Measurements from ENCODE around the gene LAMB1. TPM values are rescaled to one million over a fixed set of nuclear protein-coding genes. Genes with fewer than 3 reads are reported as not detected.

LAMB1 gene
- total RNA-seq, 6 experiments from 2014 or later = 112 to 134 (median 123) TPM

DNA sequence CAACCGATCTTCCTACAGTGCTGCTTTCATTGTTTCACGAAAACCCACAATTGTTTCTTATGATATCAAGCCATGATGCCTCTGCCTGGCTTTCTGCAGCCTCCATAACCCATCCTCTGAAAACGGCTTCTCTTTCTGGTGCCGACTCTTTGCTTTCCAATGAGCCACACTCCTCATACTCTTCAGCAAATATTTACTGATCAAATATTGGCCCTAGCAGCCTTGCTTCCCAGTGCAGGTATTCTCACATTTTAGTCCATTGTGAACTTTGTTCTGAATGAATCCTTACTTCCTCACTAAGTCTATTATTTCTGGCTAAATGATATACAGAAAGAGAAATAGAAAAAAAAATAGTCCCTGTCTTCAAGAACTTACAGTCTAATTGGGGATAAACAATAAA is 35.5 kb downstream of the LAMB1 start:
- TF ChIP-seq, protein P1, sequence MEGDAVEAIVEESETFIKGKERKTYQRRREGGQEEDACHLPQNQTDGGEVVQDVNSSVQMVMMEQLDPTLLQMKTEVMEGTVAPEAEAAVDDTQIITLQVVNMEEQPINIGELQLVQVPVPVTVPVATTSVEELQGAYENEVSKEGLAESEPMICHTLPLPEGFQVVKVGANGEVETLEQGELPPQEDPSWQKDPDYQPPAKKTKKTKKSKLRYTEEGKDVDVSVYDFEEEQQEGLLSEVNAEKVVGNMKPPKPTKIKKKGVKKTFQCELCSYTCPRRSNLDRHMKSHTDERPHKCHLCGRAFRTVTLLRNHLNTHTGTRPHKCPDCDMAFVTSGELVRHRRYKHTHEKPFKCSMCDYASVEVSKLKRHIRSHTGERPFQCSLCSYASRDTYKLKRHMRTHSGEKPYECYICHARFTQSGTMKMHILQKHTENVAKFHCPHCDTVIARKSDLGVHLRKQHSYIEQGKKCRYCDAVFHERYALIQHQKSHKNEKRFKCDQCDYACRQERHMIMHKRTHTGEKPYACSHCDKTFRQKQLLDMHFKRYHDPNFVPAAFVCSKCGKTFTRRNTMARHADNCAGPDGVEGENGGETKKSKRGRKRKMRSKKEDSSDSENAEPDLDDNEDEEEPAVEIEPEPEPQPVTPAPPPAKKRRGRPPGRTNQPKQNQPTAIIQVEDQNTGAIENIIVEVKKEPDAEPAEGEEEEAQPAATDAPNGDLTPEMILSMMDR (IDR thresholded peaks at IDR 0.05) = no peak
- no peak overlapping the region for H3K4me3 Mint-ChIP-seq
- H3K27me3 Mint-ChIP-seq (ENCODE audit: insufficient read depth) = no peaks in the 10 kb centered on the region
- peaks cover 33% of the 10 kb centered on the region; the same call in 1 of the 2 replicates for H3K36me3 Mint-ChIP-seq (ENCODE audit: low read depth)
- no peak overlapping the region for H3K27ac Mint-ChIP-seq
- DNase-seq = no peak
- H3K9me3 Mint-ChIP-seq = no peaks in the 10 kb centered on the region
- peaks cover 13% of the 10 kb centered on the region for H3K4me1 Mint-ChIP-seq (ENCODE audit: low read depth)

DNA sequence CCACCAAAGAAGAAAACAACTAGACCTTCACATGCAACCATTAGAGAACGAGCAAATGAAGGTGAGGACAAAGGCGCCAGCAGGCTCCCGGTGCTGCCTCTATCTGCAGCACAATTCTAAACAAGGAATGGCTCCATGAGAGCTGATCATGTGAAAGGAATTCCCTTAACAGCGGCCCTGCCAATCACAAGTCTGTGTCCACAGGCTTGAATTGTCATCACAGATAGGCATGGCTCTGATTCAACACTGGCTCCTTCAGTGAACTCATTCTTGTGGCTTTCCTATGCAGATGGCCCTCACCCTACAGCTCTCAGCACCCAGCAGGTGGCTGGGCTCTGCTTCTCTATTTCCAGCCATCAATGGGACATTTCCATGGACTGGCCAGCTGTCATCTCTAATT is 36.2 kb downstream of the LAMB1 start:
- Mint-ChIP-seq H3K4me1 (ENCODE audit: low read depth) (peaks cover 11% of the 10 kb centered on the region), H3K27ac (peak overlapping the region; percentile 31; the same call in 1 of the 2 replicates), H3K27me3 (ENCODE audit: insufficient read depth) (no peaks in the 10 kb centered on the region), H3K36me3 (ENCODE audit: low read depth) (peaks cover 32% of the 10 kb centered on the region), H3K9me3 (no peaks in the 10 kb centered on the region), H3K4me3 (no peak overlapping the region)
- TF ChIP-seq, protein P1 (IDR thresholded peaks at IDR 0.05) = no peak
- DNase-seq = peak; percentile 83

DNA sequence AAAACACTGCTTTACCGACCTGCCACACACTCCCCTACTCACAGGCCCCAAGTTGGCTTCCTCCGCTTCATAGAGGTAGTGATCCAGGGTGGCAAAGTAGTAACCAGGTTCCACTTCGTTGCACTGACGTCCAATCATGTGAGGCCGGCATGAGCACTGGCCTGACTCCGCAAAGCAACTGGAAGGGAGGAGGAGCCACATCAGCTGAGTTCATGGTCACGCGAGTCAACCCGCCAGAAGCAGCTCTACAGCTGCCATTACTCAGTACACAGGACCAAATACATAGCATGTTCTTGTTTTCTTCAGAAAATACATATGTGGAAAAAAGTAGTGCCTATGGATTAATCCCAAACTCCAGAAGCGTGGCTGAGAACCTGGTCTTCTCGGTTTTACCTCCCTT is 38.5 kb downstream of the LAMB1 start:
- Mint-ChIP-seq H3K36me3 (ENCODE audit: low read depth) (peaks cover 43% of the 10 kb centered on the region), H3K9me3 (no peaks in the 10 kb centered on the region), H3K4me3 (no peak overlapping the region), H3K27me3 (ENCODE audit: insufficient read depth) (no peaks in the 10 kb centered on the region; the same call in 1 of the 2 replicates), H3K27ac (no peak overlapping the region), H3K4me1 (ENCODE audit: low read depth) (peaks cover 10% of the 10 kb centered on the region; the same call in 1 of the 2 replicates)
- TF ChIP-seq, protein P1 (IDR thresholded peaks at IDR 0.05) = no peak
- DNase-seq = no peak

DNA sequence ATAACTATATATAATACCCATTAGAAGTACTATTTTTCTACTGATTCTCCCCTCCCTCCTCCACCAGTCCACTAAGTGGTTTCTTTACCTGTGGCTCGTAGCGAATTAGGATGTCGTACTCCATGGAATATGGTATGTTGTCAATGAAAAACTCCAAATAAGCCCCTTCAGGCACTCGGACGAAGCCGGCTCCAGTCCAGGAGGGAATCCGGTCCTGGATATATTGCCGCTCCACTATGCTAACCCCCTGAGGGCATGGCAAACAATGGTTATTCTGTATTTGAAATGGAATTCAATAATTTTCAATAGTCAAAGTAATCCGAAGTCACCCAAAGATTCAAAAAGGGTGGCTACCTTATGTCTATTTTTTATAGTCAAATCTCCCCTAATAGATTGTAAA is 40.1 kb downstream of the LAMB1 start:
- TF ChIP-seq, protein P1 (IDR thresholded peaks at IDR 0.05) = no peak
- no peak for DNase-seq
- Mint-ChIP-seq H3K27ac (no peak overlapping the region), H3K27me3 (ENCODE audit: insufficient read depth) (no peaks in the 10 kb centered on the region; the same call in 1 of the 2 replicates), H3K9me3 (no peaks in the 10 kb centered on the region), H3K36me3 (ENCODE audit: low read depth) (peaks cover 59% of the 10 kb centered on the region), H3K4me3 (no peak overlapping the region), H3K4me1 (ENCODE audit: low read depth) (peaks cover 27% of the 10 kb centered on the region)

DNA sequence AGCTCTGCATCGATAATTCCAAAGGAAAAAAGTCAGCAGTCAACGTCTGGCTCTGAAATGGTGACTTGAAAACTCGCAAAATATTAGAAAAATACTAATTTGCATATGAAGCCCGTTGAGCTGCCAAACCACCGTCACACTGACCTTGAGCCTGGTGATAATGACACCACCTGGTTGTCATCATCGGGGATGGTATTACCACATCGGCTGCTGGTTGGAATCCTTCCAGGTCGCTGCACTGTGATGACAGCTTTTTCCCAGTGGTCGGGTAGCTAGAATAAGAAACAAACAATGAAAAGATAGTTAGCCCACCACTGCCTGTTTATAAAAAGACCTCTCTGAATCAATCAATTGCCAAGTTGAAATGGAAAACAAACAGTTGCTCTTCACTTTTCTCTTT is 41.6 kb downstream of the LAMB1 start:
- H3K36me3 Mint-ChIP-seq (ENCODE audit: low read depth) = peaks cover 65% of the 10 kb centered on the region
- DNase-seq = no peak
- no peaks in the 10 kb centered on the region for H3K9me3 Mint-ChIP-seq
- H3K4me1 Mint-ChIP-seq (ENCODE audit: low read depth) = peaks cover 29% of the 10 kb centered on the region
- TF ChIP-seq, protein P1 (IDR thresholded peaks at IDR 0.05) = no peak
- no peak overlapping the region for H3K4me3 Mint-ChIP-seq
- no peaks in the 10 kb centered on the region; the same call in 1 of the 2 replicates for H3K27me3 Mint-ChIP-seq (ENCODE audit: insufficient read depth)
- H3K27ac Mint-ChIP-seq = no peak overlapping the region

DNA sequence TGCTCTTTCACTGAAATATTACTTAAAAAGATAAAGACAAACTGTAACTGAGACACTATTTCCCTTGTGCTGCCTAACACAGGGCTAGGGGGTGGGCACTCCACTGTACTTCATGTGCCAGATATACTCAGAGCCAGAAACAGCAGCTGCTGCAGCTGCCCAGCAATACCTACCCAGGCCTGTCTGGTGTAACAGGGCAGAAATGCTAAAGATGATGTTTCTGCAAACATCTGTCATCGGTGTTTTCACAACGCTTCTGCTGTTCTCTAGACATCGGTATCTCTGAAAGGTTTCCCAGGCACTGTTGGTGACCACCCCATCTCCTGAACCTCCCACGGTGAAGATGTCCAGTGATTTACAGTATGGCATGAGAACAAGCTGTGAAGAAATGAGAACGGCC is 42.7 kb downstream of the LAMB1 start:
- Mint-ChIP-seq H3K4me1 (ENCODE audit: low read depth) (peaks cover 29% of the 10 kb centered on the region), H3K4me3 (no peak overlapping the region), H3K27ac (no peak overlapping the region), H3K36me3 (ENCODE audit: low read depth) (peaks cover 70% of the 10 kb centered on the region), H3K27me3 (ENCODE audit: insufficient read depth) (no peaks in the 10 kb centered on the region; the same call in 1 of the 2 replicates), H3K9me3 (no peaks in the 10 kb centered on the region)
- no peak for DNase-seq
- TF ChIP-seq, protein P1 (IDR thresholded peaks at IDR 0.05) = no peak

Data from HFFc6 (cell line).